Omental fat pad (tissue), 4 donors: ENCODE measurements around the gene GREB1L. TPM values are rescaled to one million over a fixed set of nuclear protein-coding genes. Genes with fewer than 3 reads are reported as not detected.

ENCODE experiments used
- ATAC-seq: fragments of 150-250 bp; one replicate; pipeline ENCODE4 v1.9.1; 2016; ENCODE audit warnings: mild to moderate bottlenecking, moderate library complexity; ENCODE audit not compliant: low FRiP score
- DNase-seq: peaks from one replicate; pipeline ENCODE4 v3.0.0-alpha.2; 2019; ENCODE audit warnings: low spot score
- total RNA-seq, 4 donors: library from RNA; depleted of rRNA; stranded (reverse); fragments of >200 nt; gene quantifications; one replicate each; pipeline ENCODE4 v1.1.0, GENCODE V29; 2016
- TF ChIP-seq, protein P1 (sequence below), 3 donors: fragments of 450-650 bp; IDR thresholded peaks; one replicate each; pipeline ENCODE4 v1.5.1; 2016 to 2017; ENCODE audit warnings: antibody characterized with exemption in 3 of 3, mild to moderate bottlenecking in 3 of 3, moderate library complexity in 2 of 3

Gene GREB1L
- total RNA-seq, 4 donors from 2014 or later: 6.0 to 29.5 (median 21.7) TPM

DNA sequence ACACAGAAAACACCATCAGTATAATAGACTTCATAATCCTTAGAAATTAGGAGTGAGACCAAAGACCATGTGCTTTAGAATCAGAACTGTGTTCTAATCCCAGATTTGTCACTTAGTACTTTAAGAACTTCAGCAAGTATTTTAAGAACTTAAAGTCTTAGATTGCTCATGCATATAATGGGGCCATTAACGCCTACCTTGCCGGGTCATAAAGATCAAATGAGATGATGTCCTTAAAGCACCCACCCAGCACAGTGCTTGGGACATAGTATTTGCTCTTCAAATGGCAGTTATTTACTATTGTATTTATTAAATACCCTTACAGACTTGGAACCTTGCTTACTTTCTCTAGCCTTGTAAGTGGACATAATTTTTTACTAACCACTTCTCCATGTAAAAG is 156.1 kb downstream of the GREB1L start:
- TF ChIP-seq, protein P1, sequence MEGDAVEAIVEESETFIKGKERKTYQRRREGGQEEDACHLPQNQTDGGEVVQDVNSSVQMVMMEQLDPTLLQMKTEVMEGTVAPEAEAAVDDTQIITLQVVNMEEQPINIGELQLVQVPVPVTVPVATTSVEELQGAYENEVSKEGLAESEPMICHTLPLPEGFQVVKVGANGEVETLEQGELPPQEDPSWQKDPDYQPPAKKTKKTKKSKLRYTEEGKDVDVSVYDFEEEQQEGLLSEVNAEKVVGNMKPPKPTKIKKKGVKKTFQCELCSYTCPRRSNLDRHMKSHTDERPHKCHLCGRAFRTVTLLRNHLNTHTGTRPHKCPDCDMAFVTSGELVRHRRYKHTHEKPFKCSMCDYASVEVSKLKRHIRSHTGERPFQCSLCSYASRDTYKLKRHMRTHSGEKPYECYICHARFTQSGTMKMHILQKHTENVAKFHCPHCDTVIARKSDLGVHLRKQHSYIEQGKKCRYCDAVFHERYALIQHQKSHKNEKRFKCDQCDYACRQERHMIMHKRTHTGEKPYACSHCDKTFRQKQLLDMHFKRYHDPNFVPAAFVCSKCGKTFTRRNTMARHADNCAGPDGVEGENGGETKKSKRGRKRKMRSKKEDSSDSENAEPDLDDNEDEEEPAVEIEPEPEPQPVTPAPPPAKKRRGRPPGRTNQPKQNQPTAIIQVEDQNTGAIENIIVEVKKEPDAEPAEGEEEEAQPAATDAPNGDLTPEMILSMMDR (IDR thresholded peaks at IDR 0.05): no peak
- ATAC-seq (no peak), DNase-seq (no peak)

GRCh38 chr18:21402272-21402671 is 160.2 kb downstream of the GREB1L start:
- no peak for DNase-seq
- TF ChIP-seq, protein P1 (IDR thresholded peaks at IDR 0.05): no peak

GRCh38 chr18:21404426-21404825 is 162.4 kb downstream of the GREB1L start:
- no peak for DNase-seq
- TF ChIP-seq, protein P1 (IDR thresholded peaks at IDR 0.05): no peak
- no peak for ATAC-seq

More at GRCh38 chr18:21402272-21402671, 160.2 kb downstream of the GREB1L start:
- no peak for ATAC-seq

DNA sequence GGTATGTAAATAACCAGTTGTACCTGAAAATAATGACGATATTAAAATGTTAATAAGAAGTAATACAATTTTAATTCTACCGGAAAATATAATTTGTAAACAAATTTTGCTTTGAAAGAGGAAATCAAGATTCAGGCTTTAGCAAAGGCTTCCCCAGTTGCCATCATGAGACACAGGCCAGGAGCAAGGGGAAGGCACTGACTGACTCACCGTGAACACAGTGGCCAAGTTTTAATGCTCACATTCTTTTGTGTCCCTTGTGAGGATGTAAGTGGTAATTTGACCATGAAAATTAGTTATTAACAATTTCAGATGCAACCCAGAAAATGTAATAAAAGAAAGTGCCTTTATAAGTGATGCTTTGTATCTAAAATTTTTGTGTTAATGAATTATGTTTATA is 164.1 kb downstream of the GREB1L start:
- ATAC-seq (no peak), DNase-seq (no peak)
- TF ChIP-seq, protein P1 (IDR thresholded peaks at IDR 0.05): no peak

DNA sequence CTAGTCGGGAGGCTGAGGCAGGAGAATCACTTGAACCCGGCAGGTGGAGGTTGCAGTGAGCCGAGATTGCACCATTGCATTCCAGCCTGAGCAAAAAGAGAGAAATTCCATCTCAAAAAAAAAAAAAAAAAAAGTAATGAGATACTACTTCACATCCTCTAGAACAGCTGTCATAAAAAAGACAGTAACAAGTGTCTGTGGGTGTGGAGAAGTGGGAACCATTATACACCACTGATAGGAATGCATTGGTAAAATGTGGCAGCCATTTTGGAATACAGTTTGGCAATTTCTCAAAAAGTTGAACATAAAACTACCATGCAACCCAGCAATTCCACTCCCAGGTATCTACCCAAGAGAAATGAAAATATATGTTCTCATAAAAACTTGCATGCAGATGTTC is 166.6 kb downstream of the GREB1L start:
- TF ChIP-seq, protein P1 (IDR thresholded peaks at IDR 0.05): no peak
- no peak for ATAC-seq

GRCh38 chr18:21433436-21433835 is 191.4 kb downstream of the GREB1L start:
- DNase-seq: no peak
- TF ChIP-seq, protein P1 (IDR thresholded peaks at IDR 0.05): no peak

More for the DNA sequence above, 166.6 kb downstream of the GREB1L start:
- no peak for DNase-seq

GRCh38 chr18:21439431-21439846 is 197.4 kb downstream of the GREB1L start:
- DNase-seq (no peak), ATAC-seq (peak; percentile 85)
- TF ChIP-seq, protein P1 (IDR thresholded peaks at IDR 0.05): no peak

More at GRCh38 chr18:21433436-21433835, 191.4 kb downstream of the GREB1L start:
- no peak for ATAC-seq
